HG03159 (cell line): ENCODE measurements around the gene DNAJC12.
"Not testable (repeated sequence)": the region's sequence is repeated elsewhere in the genome, so short reads cannot be mapped to it uniquely, and the experiment has no call there.

Source experiments
- ATAC-seq: cut with Tn5 transposase; IDR thresholded peaks from one replicate; pipeline ENCODE4 v1.9.1; 2021; ENCODE audit warnings: mild to moderate bottlenecking, moderate library complexity; ENCODE audit not compliant: unreplicated experiment

DNAJC12 gene

DNA sequence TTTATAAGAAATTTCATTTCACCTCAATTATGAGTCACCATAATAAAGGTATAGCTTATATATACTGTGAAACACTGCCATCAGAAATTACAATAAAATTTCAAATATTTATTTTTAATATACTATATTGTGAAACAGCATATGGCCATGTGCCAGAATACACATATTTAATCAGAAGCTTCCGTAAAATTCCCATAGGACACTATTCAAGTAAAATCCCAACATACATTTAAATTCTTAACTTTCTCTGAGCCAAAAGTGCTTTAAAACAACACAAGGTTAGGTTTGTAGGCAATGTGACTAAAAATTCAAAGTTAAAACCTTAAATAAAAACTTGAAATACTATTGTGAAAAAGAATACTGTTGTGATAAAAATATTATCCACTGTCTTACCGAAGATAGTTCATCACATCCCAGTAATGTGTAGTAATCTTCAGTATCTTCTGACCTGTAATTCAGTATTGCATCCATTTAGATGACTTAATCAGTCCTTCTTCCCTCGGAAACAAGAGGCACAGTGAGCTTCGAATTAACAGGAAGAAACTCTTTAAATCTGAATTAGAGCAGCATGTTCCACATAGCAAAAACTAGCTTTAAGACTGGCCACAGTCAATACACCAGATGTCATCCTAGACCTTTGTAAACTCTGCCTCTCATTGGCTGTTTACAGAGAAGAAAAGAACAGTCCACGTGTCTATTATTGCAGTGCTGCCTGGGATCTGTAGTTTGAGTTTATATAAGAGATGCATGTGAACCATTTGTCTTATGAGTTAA, at the start of gene DNAJC12:
DNAJC12 (minus strand) TSS at position 648 of the 774 bp plus-strand sequence; CDS start at position 471, 177 bp downstream.
- peak; percentile 70 for ATAC-seq

DNA sequence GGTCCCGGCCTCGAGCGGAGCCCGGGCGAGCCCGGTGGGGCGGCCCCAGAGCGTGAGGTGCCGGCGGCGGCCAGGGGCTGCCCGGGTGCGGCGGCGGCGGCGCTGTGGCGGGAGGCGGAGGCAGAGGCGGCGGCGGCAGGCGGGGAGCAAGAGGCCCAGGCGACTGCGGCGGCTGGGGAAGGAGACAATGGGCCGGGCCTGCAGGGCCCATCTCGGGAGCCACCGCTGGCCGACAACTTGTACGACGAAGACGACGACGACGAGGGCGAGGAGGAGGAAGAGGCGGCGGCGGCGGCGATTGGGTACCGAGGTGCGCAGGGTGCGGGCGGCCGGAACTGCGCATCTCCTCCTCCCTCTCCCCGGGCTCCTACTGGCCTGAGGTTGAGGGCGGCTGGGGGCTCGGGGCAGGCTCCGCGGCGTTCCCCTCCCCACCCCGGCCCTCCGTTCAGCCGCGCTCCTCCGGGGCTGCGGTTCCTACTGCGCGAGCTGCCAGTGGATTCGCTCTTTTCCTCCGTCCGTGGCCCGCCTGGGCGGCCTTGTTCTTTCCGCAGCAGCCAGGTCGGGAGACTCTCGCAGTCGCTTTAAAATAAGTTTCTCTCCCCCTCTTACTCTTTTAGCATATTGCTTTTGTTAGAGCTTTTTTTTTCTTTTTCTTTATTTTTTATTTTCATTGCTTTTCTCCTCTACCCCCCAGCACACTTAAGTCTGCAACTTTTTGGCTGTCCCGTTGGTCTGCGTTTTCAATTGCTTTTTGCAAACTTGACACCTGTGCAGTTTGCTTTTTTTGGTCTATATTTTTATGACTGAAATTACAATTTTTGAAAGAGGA, 47.1 kb upstream of the DNAJC12 start:
- peak; percentile 56 for ATAC-seq

- ATAC-seq = peak; percentile 84
These were observed 46.4 kb upstream of the DNAJC12 start, which contains the start of gene SIRT1 for GRCh38 chr10:67884313-67884841. Gene SIRT1, plus strand, starts transcription at chr10:67884656. Its CDS starts 66 bp downstream, at chr10:67884722.

- ATAC-seq = no peak
These were observed 45.8 kb upstream of the DNAJC12 start for GRCh38 chr10:67883710-67884312.

GRCh38 chr10:67878133-67878532, 40.1 kb upstream of the DNAJC12 start:
- no peak for ATAC-seq

- not testable (repeated sequence) for ATAC-seq
These were observed 39.4 kb upstream of the DNAJC12 start for GRCh38 chr10:67877421-67877820.

DNA sequence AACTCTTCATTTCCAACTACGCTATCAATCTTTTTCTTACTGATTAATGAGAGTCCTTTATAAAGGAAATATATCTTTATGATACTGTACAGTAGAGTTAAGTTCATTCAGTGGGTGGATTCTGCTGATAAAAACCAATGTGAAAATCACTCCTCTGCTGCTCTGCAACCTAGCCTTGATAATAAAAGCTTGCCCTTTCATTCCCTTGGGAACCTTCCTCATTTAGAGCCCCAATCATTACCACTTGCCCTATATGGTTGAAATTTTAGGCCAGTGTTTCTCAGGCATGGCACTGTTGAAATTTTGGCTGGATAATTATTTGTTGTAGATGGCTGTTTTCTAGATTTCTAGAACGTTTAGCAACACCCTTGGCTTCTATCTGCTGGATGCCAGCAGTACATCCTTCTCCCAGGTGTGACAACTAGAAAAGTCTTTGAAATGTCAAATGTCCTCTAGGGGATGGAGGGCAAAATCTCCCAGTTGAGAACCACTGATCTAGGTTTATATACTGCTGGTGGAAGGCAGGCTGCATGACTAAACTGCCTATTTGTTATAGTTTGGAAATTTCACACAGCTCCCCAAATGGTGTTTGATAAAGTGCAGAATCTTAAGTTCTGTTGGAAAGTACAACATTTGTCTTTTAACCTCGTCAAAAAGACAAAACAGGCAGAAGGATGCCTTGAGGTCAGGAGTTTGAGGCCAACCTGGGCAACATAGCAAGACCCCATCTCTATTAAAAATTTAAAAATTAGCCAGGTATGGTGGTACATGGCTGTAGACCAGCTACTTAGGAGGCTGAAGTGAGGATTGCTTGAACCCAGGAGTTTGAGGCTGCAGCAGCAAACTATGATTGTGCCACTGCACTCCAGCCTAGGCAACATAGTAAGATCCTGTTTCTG, 37.6 kb upstream of the DNAJC12 start:
- no peak for ATAC-seq

- ATAC-seq = no peak
These were observed 32.0 kb upstream of the DNAJC12 start for GRCh38 chr10:67869996-67870395.

DNA sequence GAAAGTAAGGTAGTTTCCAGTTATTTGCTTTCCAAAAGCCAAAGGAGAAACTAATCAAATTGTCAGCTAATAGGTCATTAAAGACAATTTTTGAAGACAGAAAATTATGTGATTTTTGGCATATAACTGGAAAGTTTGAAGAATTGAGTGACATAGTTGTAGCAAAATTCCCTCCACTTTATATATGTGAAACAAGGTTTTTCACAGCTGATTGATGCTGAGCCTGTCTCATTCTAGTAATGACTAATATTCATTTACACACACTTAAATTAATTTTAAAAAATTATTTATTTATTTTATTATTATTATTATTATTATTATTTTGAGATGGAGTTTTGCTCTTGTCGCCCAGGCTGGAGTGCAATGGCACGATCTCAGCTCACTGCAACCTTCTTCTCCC, 30.1 kb upstream of the DNAJC12 start:
- no peak for ATAC-seq

DNA sequence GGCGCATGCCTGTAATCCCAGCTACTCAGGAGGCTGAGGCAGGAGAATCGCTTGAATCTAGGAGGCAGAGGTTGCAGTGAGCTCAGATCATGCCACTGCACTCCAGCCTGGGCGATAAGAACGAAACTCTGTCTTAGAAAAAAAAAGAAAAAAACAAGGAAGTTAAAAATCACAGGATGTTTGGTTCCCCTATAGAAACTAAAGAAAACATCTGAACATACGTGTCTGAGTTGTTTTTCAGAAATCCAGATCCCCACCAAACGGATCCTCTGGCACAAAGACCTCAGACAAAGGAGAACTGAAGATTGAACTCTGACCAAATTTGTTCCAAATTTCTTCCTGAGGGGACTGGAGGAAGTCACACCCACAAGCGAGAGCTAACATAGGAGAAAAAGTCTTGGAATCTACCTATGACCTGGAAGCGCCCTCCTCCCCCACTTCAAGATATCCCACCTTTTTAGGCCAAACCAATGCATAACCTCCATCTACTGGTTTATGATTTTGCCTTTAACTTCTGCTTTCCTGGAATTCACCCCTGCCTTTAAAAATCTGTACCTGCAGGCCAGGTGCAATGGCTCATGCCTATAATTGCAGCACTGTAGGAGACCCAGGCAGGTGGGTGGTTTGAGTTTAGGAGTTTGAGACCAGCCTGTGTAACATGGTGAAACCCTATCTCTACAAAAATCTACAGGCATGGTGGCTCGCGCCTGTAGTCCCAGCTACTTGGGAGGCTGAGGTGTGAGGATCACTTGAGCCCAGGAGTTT, 26.8 kb upstream of the DNAJC12 start:
- ATAC-seq = no peak

DNA sequence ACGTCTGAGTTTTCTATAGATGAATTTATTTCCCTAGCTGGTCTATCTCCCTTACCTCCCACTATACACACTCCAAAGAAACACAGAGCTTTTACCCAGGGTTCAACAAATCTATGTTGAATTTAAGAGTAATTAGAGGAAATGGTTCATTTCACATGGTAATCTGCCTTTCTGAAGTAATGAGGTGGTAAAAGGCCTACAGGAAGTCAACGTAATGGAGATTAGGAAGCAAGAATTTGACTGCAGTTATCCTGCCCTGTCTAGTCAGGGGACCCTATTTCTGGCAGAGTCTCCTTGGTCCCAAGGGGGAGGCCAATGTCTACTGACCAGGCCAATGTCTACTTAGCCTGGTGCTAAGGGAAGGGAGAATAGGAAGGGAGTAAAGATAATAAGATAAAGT, 25.1 kb upstream of the DNAJC12 start:
- no peak for ATAC-seq

- no peak for ATAC-seq
These were observed 23.9 kb upstream of the DNAJC12 start for GRCh38 chr10:67861750-67862432.

DNA sequence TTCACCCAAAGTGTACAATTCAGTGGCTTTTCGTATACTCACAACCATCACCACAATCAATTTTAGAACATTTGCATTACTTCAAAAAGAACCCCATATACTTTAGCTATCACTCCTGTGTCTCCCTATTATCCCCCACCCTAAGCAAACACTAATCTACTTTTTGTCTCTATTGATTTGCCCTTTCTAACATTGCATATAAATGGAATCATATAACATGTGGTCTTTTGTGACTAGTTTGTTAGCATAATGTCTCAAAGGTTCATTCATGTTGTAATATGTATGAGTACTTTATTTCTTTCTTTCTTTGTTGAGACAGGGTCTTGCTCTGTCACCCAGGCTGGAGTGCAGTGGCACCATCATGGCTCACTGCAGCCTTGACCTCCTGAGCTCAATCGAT, 21.0 kb upstream of the DNAJC12 start:
- no peak for ATAC-seq

DNA sequence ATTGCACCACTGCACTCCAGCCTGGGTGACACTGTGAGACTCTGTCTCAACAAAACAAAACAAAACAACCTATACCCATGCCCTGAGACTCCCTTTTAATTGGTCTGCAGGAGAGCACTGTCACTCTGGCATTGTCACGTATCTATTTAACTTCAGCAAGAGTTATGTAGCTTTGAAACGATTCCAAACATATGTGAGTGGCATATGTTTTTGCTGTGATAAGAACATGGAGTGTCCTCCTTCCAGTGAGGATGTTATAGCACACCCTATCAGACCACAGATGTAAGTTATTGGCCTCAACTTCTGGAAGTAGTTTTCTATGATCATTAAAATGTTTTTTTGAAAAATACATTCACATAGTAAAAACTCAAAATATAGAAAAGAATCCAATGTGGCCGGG, 15.5 kb upstream of the DNAJC12 start:
- no peak for ATAC-seq

- ATAC-seq = no peak
These were observed 14.8 kb upstream of the DNAJC12 start for GRCh38 chr10:67852761-67853160.

DNA sequence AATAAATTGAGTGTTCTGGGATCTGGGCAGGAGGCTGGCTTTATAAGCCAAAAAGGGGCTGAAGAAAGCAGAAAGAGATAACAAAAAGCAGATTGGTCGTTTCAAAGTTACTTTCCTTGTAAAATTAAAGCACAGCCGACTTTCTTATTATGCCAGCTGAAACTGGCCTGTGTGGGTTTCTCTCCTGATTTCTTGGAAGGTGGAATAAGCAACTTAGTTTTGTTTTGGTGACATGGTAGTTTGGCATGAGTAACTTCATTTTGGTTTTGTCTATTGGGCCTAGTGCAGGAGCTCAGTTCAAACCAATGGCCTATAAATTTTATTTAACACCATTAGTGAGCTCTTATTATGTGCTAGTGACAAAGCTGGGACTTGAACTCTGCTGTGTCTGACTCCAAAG, 13.2 kb upstream of the DNAJC12 start:
- no peak for ATAC-seq

DNA sequence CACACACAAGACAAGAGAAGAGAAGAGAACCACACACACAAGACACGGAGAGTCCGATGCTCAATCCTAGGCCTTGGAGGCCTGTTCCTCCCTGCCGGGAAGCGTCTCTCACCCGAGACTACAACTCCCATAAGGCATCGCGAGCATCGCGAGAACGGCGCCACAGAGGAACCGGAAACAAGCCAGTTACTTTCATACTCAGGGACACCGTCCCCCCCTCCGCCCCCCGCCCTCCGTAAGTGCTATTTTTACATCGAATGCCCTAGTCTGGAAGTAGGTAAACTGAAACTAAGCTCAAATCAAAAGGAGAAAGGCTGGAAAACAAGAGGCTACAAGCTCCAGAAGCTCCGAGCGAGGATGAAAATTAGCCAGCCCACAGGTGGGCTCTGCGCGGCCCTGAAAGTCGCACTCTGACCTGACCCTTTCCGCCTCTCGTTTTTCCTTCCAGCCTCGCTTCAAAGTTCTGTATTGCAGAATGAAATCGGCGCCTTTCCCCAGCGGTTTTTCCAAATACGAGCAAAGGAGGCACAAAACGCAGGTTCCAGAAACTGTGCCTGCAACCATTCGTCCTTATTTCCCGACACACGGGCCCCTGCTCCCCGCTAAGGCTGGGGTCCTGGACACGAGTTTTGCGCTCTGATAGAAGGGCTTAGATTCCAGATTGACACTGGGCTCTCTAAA, 11.5 kb upstream of the DNAJC12 start:
- ATAC-seq = peak; percentile 92

DNA sequence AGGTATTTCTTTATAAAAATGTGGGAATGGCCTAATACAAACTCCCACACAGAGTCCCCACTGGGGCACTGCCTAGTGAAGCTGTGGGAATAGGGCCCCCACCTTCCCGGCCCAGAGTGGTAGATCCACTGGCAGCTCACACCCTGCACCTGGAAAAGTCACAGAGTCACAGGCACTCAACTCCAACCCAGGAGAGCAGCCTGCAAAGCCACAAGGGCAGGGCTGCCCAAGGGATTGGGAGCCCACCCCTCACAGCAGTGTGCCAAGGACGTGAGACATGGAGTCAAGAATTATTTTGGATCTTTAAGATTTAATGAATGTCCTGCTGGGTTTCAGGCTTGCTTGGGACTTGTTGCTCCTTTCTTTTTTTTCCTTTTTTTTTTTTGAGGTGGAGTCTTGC, 5.3 kb upstream of the DNAJC12 start:
- ATAC-seq = no peak
